A549 (cell line): Measurements from ENCODE around the gene PGM1. TPM values are rescaled to one million over a fixed set of nuclear protein-coding genes. Genes with fewer than 3 reads are reported as not detected.
A peak's percentile ranks its signal among the peaks of the same experiment; 100 is the strongest.

ENCODE experiments used
- ATAC-seq, 2 experiments: fragments of 200-7000 bp in 1 of 2; fragments of >200 bp in 1 of 2; cut with Nextera tagmentation in 1 of 2; cut with Tn5 transposase in 1 of 2; 3 replicates each; pipeline versions ENCODE4 v1.8.0 to v1.9.1; 2018 to 2020; ENCODE audit warnings: mild to moderate bottlenecking in 1 of 2, moderate library complexity in 1 of 2
- CTCF ChIA-PET: fragments of 300-600 bp; sonication (Branson Sonifier 250); formaldehyde crosslinking; extraction: SDS; loops from one replicate; lab custom pipeline; 2021; ENCODE audit warnings: antibody characterized with exemption, inconsistent platforms; lab: Yijun Ruan, JAX
- POLR2A ChIA-PET: fragments of 350-600 bp; formaldehyde crosslinking; extraction: SDS; loops from one replicate; lab custom pipeline; 2021; ENCODE audit warnings: antibody characterized with exemption, inconsistent platforms; lab: Yijun Ruan, JAX
- DNase-seq, 2 experiments: peaks; one replicate each; pipeline versions ENCODE4 v3.0.0 to v3.0.0-alpha.2; 2011 to 2016; ENCODE audit warnings: low read depth in 1 of 2, low spot score in 1 of 2
- FAIRE-seq: peaks from 2 replicates; lab custom pipeline; 2011; peaks lifted over from hg19 to GRCh38; lab: Jason Lieb, UNC
- H3K27ac ChIP-seq, 2 experiments: fragments of >200 bp; sonication (Bioruptor Twin); formaldehyde crosslinking; 3 replicates each; pipeline ENCODE4 v1.5.1; 2016 to 2017
- H3K4me1 ChIP-seq: fragments of >200 bp; sonication (Bioruptor Twin); formaldehyde crosslinking; 3 replicates; pipeline ENCODE4 v1.6.1; 2016
- H3K4me2 ChIP-seq: fragments of >200 bp; sonication (Bioruptor Twin); formaldehyde crosslinking; 3 replicates; pipeline ENCODE4 v1.6.1; 2016
- H3K4me3 ChIP-seq: fragments of >200 bp; sonication (Bioruptor Twin); formaldehyde crosslinking; 3 replicates; pipeline ENCODE4 v1.5.1; 2016
- H3K9me3 ChIP-seq: fragments of >200 bp; sonication (Bioruptor Twin); formaldehyde crosslinking; 3 replicates; pipeline ENCODE4 v1.6.1; 2016
- BHLHE40 ChIP-seq: IDR thresholded peaks from 2 replicates; pipeline ENCODE4 v1.6.1; 2012; ENCODE audit warnings: low read depth, low read length, inconsistent platforms
- CBX2 ChIP-seq: fragments of 200-600 bp; sonication (generic); IDR thresholded peaks from 2 replicates; pipeline ENCODE4 v1.6.1; 2016; ENCODE audit warnings: low read depth, mild to moderate bottlenecking, borderline replicate concordance
- CTCF ChIP-seq: fragments of >200 bp; sonication (Bioruptor Twin); formaldehyde crosslinking; IDR thresholded peaks from 3 replicates; pipeline ENCODE4 v1.5.1; 2016
- EP300 ChIP-seq, 2 experiments: fragments of >200 bp; sonication (Bioruptor Twin); formaldehyde crosslinking; IDR thresholded peaks; 2 replicates in 1 of 2; 3 replicates in 1 of 2; pipeline ENCODE4 v1.6.1; 2016 to 2017
- FOSL2 ChIP-seq, 2 experiments: fragments of 450-650 bp in 1 of 2; fragments of >200 bp in 1 of 2; sonication (Bioruptor Twin) in 1 of 2; formaldehyde crosslinking; IDR thresholded peaks; 2 replicates each; pipeline versions ENCODE4 v1.5.0 to v1.6.1; 2016 to 2020; ENCODE audit warnings: mild to moderate bottlenecking in 1 of 2, moderate library complexity in 1 of 2
- HDAC2 ChIP-seq: fragments of 200-600 bp; sonication (generic); IDR thresholded peaks from 2 replicates; pipeline ENCODE4 v1.6.1; 2016
- HOXB5 ChIP-seq: fragments of 250-450 bp; sonication (Bioruptor Pico); IDR thresholded peaks from 2 replicates; pipeline ENCODE4 v1.5.0; 2020; ENCODE audit warnings: mild to moderate bottlenecking, moderate library complexity
- JUN ChIP-seq, 2 experiments: fragments of >200 bp; sonication (Bioruptor Twin); formaldehyde crosslinking; IDR thresholded peaks; 2 replicates in 1 of 2; 3 replicates in 1 of 2; pipeline ENCODE4 v1.6.1; 2016 to 2017
- KDM1A ChIP-seq: fragments of 200-600 bp; sonication (generic); IDR thresholded peaks from 2 replicates; pipeline ENCODE4 v1.6.1; 2016; ENCODE audit warnings: low read depth, mild to moderate bottlenecking
- MAX ChIP-seq: IDR thresholded peaks from 2 replicates; pipeline ENCODE4 v1.6.1; 2012
- MYC ChIP-seq: IDR thresholded peaks from 2 replicates; pipeline ENCODE4 v1.6.1; 2012; ENCODE audit warnings: mild to moderate bottlenecking, inconsistent platforms, low read length, improper control_type of control experiment, borderline replicate concordance
- POLR2A ChIP-seq: IDR thresholded peaks from 2 replicates; pipeline ENCODE4 v1.6.1; 2012; ENCODE audit warnings: mild to moderate bottlenecking, low read length
- POLR2AphosphoS2 ChIP-seq: conservative IDR thresholded peaks from 2 replicates; pipeline ENCODE4 v1.6.1; 2012; ENCODE audit warnings: low read length, improper control_type of control experiment, inconsistent platforms
- RAD21 ChIP-seq, 2 experiments: fragments of >200 bp in 1 of 2; sonication (Bioruptor Twin) in 1 of 2; formaldehyde crosslinking in 1 of 2; IDR thresholded peaks in 1 of 2; conservative IDR thresholded peaks in 1 of 2; 2 replicates in 1 of 2; 3 replicates in 1 of 2; pipeline ENCODE4 v1.6.1; 2012 to 2018; ENCODE audit warnings: inconsistent platforms in 1 of 2
- REST ChIP-seq: fragments of 200-600 bp; sonication (generic); IDR thresholded peaks from 2 replicates; pipeline ENCODE4 v1.6.1; 2016; ENCODE audit warnings: antibody characterized with exemption, mild to moderate bottlenecking, moderate library complexity
- SMC3 ChIP-seq: fragments of >200 bp; sonication (Bioruptor Twin); formaldehyde crosslinking; IDR thresholded peaks from 3 replicates; pipeline ENCODE4 v1.6.1; 2018; ENCODE audit warnings: inconsistent platforms
- SREBF2 ChIP-seq: fragments of 450-650 bp; IDR thresholded peaks from 2 replicates; pipeline ENCODE4 v1.6.1; 2014; ENCODE audit warnings: mild to moderate bottlenecking, moderate library complexity
- TP53 ChIP-seq: fragments of 250-450 bp; sonication (Bioruptor Pico); IDR thresholded peaks from 2 replicates; pipeline ENCODE4 v1.5.0; 2021; ENCODE audit warnings: mild to moderate bottlenecking, moderate library complexity
- ZC3H11A ChIP-seq: fragments of 450-650 bp; IDR thresholded peaks from 2 replicates; pipeline ENCODE4 v1.6.1; 2014; ENCODE audit warnings: antibody characterized with exemption, mild to moderate bottlenecking
- WGBS: methylation state at CpG from one replicate; pipeline ENCODE4 v1.1.6; 2017; ENCODE audit errors: missing lambda C conversion rate; 5-methylcytosine and 5-hydroxymethylcytosine counted together
- polyA plus RNA-seq, 4 experiments: library from polyadenylated mRNA; depleted of rRNA in 3 of 4; stranded (reverse); fragments of >200 nt; fragmentation: RNase III in 1 of 4; extraction: RNeasy Plus Mini Kit Qiagen cat#74134 plus additional on column Dnase treatment in 1 of 4; gene quantifications; 2 replicates in 3 of 4; 3 replicates in 1 of 4; pipeline ENCODE4 v1.2.3, GENCODE V29; 2011 to 2017

Gene PGM1
- polyA plus RNA-seq, 2 of the 4 experiments (the other 2 are of a cell fraction): 25.5 to 50.2 TPM

- no peak for FAIRE-seq
- no peak for ATAC-seq
- peak overlapping the region; percentile 63 for H3K4me2 ChIP-seq
- TF ChIP-seq SREBF2: no peak
- no peak for TF ChIP-seq EP300 (IDR thresholded peaks at IDR 0.05)
- TF ChIP-seq, all 56 proteins: peak for 0
- 72% methylated on average over 4 of the region's 4 CpGs for WGBS
- no peak for DNase-seq
- no peaks in the 10 kb centered on the region for H3K9me3 ChIP-seq
- H3K27ac ChIP-seq: peak overlapping the region; percentile 13 to 61; a peak in 3 of 6 replicates
- ChIA-PET POLR2A (no interaction called here), CTCF (interaction anchor here (1.1 kb wide), 1 partner anchor 9 kb away, joined by 3 read pairs; no protein-coding TSS in a partner anchor)
- peaks cover 17% of the 10 kb centered on the region for H3K4me1 ChIP-seq
- no peak overlapping the region for H3K4me3 ChIP-seq
Measured at GRCh38 chr1:63641615-63642014, 48.4 kb downstream of the PGM1 start.

- WGBS: 92% methylated on average over 2 of the region's 2 CpGs
- DNase-seq: no peak
- Histone ChIP-seq H3K9me3 (no peaks in the 10 kb centered on the region), H3K27ac (no peak overlapping the region), H3K4me2 (no peak overlapping the region), H3K4me1 (peaks cover 17% of the 10 kb centered on the region), H3K4me3 (no peak overlapping the region)
- no peak for FAIRE-seq
- ChIA-PET CTCF (no interaction called here), POLR2A (no interaction called here)
- TF ChIP-seq SMC3 (no peak), POLR2AphosphoS2 (no peak), ZC3H11A (no peak), MYC (no peak), CBX2 (no peak), RAD21 (conservative IDR thresholded peaks at IDR 0.05 in 1 of 2, IDR thresholded peaks at IDR 0.05 in 1 of 2) (no peak), TP53 (CRISPR knock-in tag) (no peak), CTCF (no peak), BHLHE40 (no peak), KDM1A (no peak), HOXB5 (CRISPR knock-in tag) (no peak), JUN (IDR thresholded peaks at IDR 0.05) (no peak), REST (no peak), FOSL2 (IDR thresholded peaks at IDR 0.05) (no peak), FOSL2 (CRISPR knock-in tag; IDR thresholded peaks at IDR 0.05) (no peak), HDAC2 (no peak), POLR2A (no peak), EP300 (IDR thresholded peaks at IDR 0.05) (no peak)
- ATAC-seq: no peak
Measured at GRCh38 chr1:63642901-63643300, 49.7 kb downstream of the PGM1 start.

GRCh38 chr1:63643517-63643916 is 50.3 kb downstream of the PGM1 start:
- no peak for TF ChIP-seq MAX
- TF ChIP-seq POLR2AphosphoS2: no peak
- WGBS: 93% methylated on average over 3 of the region's 3 CpGs
- ChIA-PET POLR2A (no interaction called here), CTCF (interaction anchor here (1.3 kb wide), 1 partner anchor 19 kb away, joined by 3 read pairs; no protein-coding TSS in a partner anchor)
- no peak overlapping the region for H3K4me3 ChIP-seq
- no peak overlapping the region for H3K4me2 ChIP-seq
- peaks cover 17% of the 10 kb centered on the region for H3K4me1 ChIP-seq
- DNase-seq (no peak), FAIRE-seq (no peak), ATAC-seq (no peak)
- no peak overlapping the region for H3K27ac ChIP-seq
- no peaks in the 10 kb centered on the region for H3K9me3 ChIP-seq
